RWPE1 (cell line): ENCODE measurements around the gene PHTF2.

ENCODE experiments used
- CTCF ChIA-PET: fragments of 350-600 bp; sonication (Branson Sonifier 250); formaldehyde crosslinking; extraction: SDS; loops from one replicate; lab custom pipeline; 2021; lab: Yijun Ruan, JAX
- POLR2A ChIA-PET: fragments of 400-600 bp; formaldehyde crosslinking; extraction: SDS; loops from one replicate; lab custom pipeline; 2020; ENCODE audit warnings: antibody characterized with exemption; ENCODE audit not compliant: low non-redundant PET; lab: Yijun Ruan, JAX
- DNase-seq: peaks from one replicate; pipeline ENCODE4 v3.0.0; 2012; ENCODE audit warnings: low spot score
- H3K27ac ChIP-seq: fragments of 450-650 bp; 2 replicates; pipeline ENCODE4 v1.5.1; 2017
- TF ChIP-seq, protein P1 (sequence below): fragments of 450-650 bp; conservative IDR thresholded peaks from 2 replicates; pipeline ENCODE4 v1.5.1; 2017; ENCODE audit warnings: low read depth, mild to moderate bottlenecking

PHTF2 gene

DNA sequence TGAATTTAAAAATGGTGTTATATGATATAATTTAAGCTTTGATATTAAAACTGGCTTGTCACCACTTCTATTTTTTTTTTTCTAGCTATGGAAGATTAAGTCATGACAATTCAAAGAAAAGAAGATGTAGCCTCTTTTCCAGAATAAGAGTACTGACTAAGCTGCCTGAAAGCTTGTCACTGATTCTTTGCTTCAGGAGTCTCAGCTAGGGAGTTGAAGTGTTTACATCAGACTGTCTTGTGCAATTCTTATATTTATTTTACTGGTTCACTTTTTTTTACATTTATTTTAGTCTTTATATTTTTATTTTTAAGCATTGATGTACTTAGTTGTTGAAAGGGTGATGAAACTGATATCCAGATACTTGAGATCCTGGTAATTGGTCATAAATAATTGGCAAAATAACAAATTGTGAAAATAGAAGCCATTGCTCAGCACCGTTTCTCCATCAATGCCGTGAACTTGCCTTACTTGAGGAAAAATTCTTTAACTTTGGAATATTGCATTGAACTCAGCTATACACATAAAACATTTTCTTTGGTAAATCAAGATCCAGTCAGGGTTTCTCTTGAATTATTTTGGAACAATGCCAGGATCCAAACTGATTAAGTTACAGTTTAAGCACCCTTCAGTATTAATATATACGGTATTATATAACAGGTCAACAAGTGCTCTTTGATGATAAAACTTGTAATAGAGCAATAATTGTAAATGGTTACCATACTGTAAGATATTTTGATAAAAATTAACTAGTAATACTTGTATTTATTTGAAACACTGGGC, 156.4 kb downstream of the PHTF2 start:
- no peak for DNase-seq
- TF ChIP-seq, protein P1, sequence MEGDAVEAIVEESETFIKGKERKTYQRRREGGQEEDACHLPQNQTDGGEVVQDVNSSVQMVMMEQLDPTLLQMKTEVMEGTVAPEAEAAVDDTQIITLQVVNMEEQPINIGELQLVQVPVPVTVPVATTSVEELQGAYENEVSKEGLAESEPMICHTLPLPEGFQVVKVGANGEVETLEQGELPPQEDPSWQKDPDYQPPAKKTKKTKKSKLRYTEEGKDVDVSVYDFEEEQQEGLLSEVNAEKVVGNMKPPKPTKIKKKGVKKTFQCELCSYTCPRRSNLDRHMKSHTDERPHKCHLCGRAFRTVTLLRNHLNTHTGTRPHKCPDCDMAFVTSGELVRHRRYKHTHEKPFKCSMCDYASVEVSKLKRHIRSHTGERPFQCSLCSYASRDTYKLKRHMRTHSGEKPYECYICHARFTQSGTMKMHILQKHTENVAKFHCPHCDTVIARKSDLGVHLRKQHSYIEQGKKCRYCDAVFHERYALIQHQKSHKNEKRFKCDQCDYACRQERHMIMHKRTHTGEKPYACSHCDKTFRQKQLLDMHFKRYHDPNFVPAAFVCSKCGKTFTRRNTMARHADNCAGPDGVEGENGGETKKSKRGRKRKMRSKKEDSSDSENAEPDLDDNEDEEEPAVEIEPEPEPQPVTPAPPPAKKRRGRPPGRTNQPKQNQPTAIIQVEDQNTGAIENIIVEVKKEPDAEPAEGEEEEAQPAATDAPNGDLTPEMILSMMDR: no peak
- no peak overlapping the region for H3K27ac ChIP-seq
- POLR2A ChIA-PET: no interaction called here
- CTCF ChIA-PET: interaction anchor here (0.5 to 0.6 kb wide), 2 partner anchors 16 to 65 kb away, joined by 3 to 4 read pairs; no protein-coding TSS in a partner anchor

DNA sequence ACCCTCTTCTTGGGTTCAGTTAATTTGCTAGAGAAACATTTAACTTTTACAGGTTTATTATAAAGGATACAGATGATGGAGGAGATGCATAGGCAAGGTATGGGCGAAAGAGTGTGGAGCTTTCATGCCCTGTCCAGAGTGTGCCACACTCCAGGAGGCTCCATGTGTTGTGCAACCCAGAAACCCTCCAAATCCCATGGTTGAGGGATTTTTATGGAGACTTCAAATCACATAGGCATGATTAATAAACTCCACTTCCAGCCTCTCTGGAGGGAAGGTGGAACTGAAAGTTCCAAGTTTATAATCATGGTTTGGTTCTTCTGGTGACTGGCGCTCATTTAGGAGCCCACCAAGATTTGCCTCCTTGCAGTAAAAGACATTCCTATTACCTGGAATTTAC, 159.9 kb downstream of the PHTF2 start:
- POLR2A ChIA-PET: no interaction called here
- CTCF ChIA-PET: no interaction called here
- TF ChIP-seq, protein P1: no peak
- no peak for DNase-seq
- H3K27ac ChIP-seq: no peak overlapping the region

DNA sequence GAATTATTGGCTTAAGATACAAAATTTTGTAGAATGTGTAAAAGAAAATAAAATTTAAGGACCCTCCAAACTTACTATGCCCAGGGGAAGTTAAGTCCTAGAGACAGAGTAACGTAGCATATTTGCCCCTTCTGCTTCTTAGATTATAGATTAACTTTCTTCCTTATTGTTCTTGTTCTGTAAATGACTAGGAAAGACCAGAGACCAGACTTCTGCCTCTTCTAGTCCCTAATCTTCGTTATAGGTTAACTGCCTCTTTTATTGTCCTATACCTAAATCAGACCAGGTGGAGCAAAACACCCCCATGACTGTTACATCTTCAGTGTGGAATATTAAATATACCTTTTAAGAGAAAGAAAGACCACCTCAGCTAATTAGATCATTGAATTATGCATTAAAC, 160.5 kb downstream of the PHTF2 start:
- DNase-seq: no peak
- CTCF ChIA-PET: interaction anchor here (0.5 to 0.6 kb wide), 2 partner anchors 26 to 744 kb away, joined by 3 to 5 read pairs; no protein-coding TSS in a partner anchor
- POLR2A ChIA-PET: no interaction called here
- no peak overlapping the region for H3K27ac ChIP-seq
- TF ChIP-seq, protein P1: no peak

DNA sequence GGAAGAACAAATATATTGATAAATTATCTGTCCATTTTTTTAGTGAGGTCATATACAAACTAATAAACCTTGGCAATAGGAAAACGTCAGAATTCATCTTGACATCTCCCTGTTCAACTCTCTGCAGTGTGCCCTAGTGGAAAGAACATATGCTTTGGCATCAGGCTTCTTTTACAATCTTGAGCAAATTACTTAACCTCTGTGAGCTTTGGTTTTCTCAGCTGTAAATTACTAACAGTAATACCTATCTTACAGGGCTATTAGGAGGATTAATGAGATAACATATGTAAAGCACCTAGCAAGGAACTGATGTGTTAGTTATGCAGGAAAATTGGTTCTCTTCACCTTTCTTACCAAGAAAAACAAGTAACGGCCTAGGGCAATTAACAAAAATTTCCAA, 161.8 kb downstream of the PHTF2 start:
- TF ChIP-seq, protein P1: no peak
- no peak overlapping the region for H3K27ac ChIP-seq
- ChIA-PET CTCF (no interaction called here), POLR2A (no interaction called here)
- no peak for DNase-seq

DNA sequence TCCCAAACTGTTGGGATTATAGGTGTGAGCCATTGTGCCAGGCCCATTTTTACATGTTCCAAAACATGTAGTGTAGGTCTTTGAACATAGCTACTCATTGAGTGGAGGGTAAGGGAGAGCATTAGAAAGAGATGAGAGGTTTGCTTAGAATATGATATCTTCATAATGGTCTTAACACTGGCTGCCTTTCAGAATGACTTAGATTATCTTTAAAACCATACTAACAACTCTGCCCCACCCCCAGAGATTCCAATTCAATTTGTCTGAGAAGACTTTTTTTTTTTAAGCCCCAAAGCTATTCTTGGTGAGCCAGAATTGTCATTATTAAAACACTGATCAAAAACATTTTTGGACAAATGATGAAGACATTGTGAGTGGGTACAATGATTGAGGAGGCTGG, 168.9 kb downstream of the PHTF2 start:
- CTCF ChIA-PET: no interaction called here
- DNase-seq: no peak
- POLR2A ChIA-PET: no interaction called here
- H3K27ac ChIP-seq: no peak overlapping the region
- TF ChIP-seq, protein P1: no peak

DNA sequence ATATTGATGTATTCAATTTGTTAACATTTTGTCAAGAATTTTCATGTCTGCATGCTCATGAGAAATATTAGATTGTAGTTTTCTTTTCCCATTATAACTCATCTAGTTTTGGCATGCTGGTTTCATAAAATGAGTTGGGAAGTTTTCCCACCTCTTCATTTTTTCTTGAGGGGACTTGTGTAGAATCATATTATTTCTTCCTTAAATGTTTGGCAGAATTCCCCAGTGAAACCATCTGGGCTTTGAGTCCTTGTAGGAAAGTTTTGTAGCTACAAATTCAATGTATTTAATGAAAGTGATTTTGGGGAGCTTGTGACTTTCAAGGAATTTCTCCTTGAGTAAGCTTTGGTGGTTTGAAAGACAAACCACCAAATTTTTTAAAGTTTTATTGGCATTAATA, 173.2 kb downstream of the PHTF2 start:
- no peak overlapping the region for H3K27ac ChIP-seq
- TF ChIP-seq, protein P1: no peak
- CTCF ChIA-PET: interaction anchor here (0.6 kb wide), 1 partner anchor 70 kb away, joined by 3 read pairs; no protein-coding TSS in a partner anchor
- DNase-seq: no peak
- POLR2A ChIA-PET: no interaction called here
